ENCODE measurements around the gene YAP1. TPM values are rescaled to one million over a fixed set of nuclear protein-coding genes. Genes with fewer than 3 reads are reported as not detected.

Gene YAP1
- total RNA-seq, 2 experiments from 2014 or later = not detected

- Mint-ChIP-seq H3K27ac (no peak overlapping the region), H3K4me3 (no peak overlapping the region), H3K27me3 (peaks cover 4% of the 10 kb centered on the region), H3K4me1 (ENCODE audit: low read depth) (no peaks in the 10 kb centered on the region), H3K36me3 (ENCODE audit: low read depth) (no peaks in the 10 kb centered on the region), H3K9me3 (no peaks in the 10 kb centered on the region)
- CTCF ChIA-PET = no interaction called here
- POLR2A ChIA-PET = interaction anchor here (0.7 kb wide), 1 partner anchor 164 kb away, joined by 4 read pairs; no protein-coding TSS in a partner anchor
- intact Hi-C loops (cut with micrococcal nuclease) = no loop called here
- TF ChIP-seq CTCF (IDR thresholded peaks at IDR 0.05) = no peak
- no peak for DNase-seq
- ATAC-seq = no peak
These were observed 119.9 kb downstream of the YAP1 start for GRCh38 chr11:102230186-102230585.

GRCh38 chr11:102230911-102231310, 120.7 kb downstream of the YAP1 start:
- no peak for DNase-seq
- ATAC-seq = no peak

GRCh38 chr11:102234779-102235439, 124.7 kb downstream of the YAP1 start:
- POLR2A ChIA-PET = interaction anchor here (0.6 kb wide), 1 partner anchor 426 kb away, joined by 3 read pairs; no protein-coding TSS in a partner anchor
- intact Hi-C loops (cut with micrococcal nuclease) = no loop called here
- no peak for TF ChIP-seq CTCF (IDR thresholded peaks at IDR 0.05)
- ATAC-seq (no peak), DNase-seq (no peak)
- Mint-ChIP-seq H3K4me3 (no peak overlapping the region), H3K27ac (no peak overlapping the region), H3K36me3 (ENCODE audit: low read depth) (no peaks in the 10 kb centered on the region), H3K4me1 (ENCODE audit: low read depth) (no peaks in the 10 kb centered on the region), H3K9me3 (no peaks in the 10 kb centered on the region), H3K27me3 (peaks cover 12% of the 10 kb centered on the region)
- CTCF ChIA-PET = interaction anchor here (0.9 kb wide), 1 partner anchor 34 kb away, joined by 3 read pairs; no protein-coding TSS in a partner anchor

More at GRCh38 chr11:102230911-102231310, 120.7 kb downstream of the YAP1 start:
- intact Hi-C loops (cut with micrococcal nuclease) = no loop called here
- H3K36me3 Mint-ChIP-seq (ENCODE audit: low read depth) = no peaks in the 10 kb centered on the region
- no peak for TF ChIP-seq CTCF (IDR thresholded peaks at IDR 0.05)
- no peak overlapping the region for H3K4me3 Mint-ChIP-seq
- POLR2A ChIA-PET = no interaction called here
- no peak overlapping the region for H3K27ac Mint-ChIP-seq
- H3K9me3 Mint-ChIP-seq = no peaks in the 10 kb centered on the region
- peaks cover 4% of the 10 kb centered on the region for H3K27me3 Mint-ChIP-seq
- no peaks in the 10 kb centered on the region for H3K4me1 Mint-ChIP-seq (ENCODE audit: low read depth)
- CTCF ChIA-PET = no interaction called here

- no peak for ATAC-seq
- no peak for DNase-seq
- H3K9me3 Mint-ChIP-seq = no peaks in the 10 kb centered on the region
- CTCF ChIA-PET = no interaction called here
- H3K4me1 Mint-ChIP-seq (ENCODE audit: low read depth) = no peaks in the 10 kb centered on the region
- no peaks in the 10 kb centered on the region for H3K36me3 Mint-ChIP-seq (ENCODE audit: low read depth)
- no peak for TF ChIP-seq CTCF (IDR thresholded peaks at IDR 0.05)
- H3K27me3 Mint-ChIP-seq = peaks cover 10% of the 10 kb centered on the region
- intact Hi-C loops (cut with micrococcal nuclease) = no loop called here
- H3K27ac Mint-ChIP-seq = no peak overlapping the region
- H3K4me3 Mint-ChIP-seq = no peak overlapping the region
- POLR2A ChIA-PET = no interaction called here
These were observed 127.0 kb downstream of the YAP1 start for GRCh38 chr11:102237096-102237735.

GRCh38 chr11:102238391-102238821, 128.2 kb downstream of the YAP1 start:
- Mint-ChIP-seq H3K27me3 (peaks cover 10% of the 10 kb centered on the region), H3K4me3 (no peak overlapping the region), H3K27ac (no peak overlapping the region), H3K4me1 (ENCODE audit: low read depth) (no peaks in the 10 kb centered on the region), H3K9me3 (no peaks in the 10 kb centered on the region), H3K36me3 (ENCODE audit: low read depth) (no peaks in the 10 kb centered on the region)
- no peak for DNase-seq
- no peak for ATAC-seq
- ChIA-PET POLR2A (no interaction called here), CTCF (no interaction called here)
- TF ChIP-seq CTCF (IDR thresholded peaks at IDR 0.05) = no peak
- intact Hi-C loops (cut with micrococcal nuclease) = no loop called here

Measured in activated CD8-positive, alpha-beta T cell treated with anti-CD3 and anti-CD28 coated beads for 36 hours (primary cell).